ENCODE measurements around the gene SIPA1L2. TPM values are rescaled to one million over a fixed set of nuclear protein-coding genes. Genes with fewer than 3 reads are reported as not detected.

Gene SIPA1L2
- total RNA-seq, 4 donors from 2014 or later = 2.4 to 25.1 (median 7.0) TPM

- TF ChIP-seq POLR2A (IDR thresholded peaks at IDR 0.05) = no peak
- TF ChIP-seq, protein P1, sequence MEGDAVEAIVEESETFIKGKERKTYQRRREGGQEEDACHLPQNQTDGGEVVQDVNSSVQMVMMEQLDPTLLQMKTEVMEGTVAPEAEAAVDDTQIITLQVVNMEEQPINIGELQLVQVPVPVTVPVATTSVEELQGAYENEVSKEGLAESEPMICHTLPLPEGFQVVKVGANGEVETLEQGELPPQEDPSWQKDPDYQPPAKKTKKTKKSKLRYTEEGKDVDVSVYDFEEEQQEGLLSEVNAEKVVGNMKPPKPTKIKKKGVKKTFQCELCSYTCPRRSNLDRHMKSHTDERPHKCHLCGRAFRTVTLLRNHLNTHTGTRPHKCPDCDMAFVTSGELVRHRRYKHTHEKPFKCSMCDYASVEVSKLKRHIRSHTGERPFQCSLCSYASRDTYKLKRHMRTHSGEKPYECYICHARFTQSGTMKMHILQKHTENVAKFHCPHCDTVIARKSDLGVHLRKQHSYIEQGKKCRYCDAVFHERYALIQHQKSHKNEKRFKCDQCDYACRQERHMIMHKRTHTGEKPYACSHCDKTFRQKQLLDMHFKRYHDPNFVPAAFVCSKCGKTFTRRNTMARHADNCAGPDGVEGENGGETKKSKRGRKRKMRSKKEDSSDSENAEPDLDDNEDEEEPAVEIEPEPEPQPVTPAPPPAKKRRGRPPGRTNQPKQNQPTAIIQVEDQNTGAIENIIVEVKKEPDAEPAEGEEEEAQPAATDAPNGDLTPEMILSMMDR (IDR thresholded peaks at IDR 0.05) = no peak
- intact Hi-C loops (cut with DNase I; ENCODE audit: low total_unique reads) = no loop called here
- Histone ChIP-seq H3K4me1 (no peaks in the 10 kb centered on the region), H3K36me3 (no peaks in the 10 kb centered on the region), H3K9me3 (no peaks in the 10 kb centered on the region), H3K27me3 (no peaks in the 10 kb centered on the region), H3K27ac (no peak overlapping the region), H3K4me3 (no peak overlapping the region)
- no peak for DNase-seq
These were observed 7.0 kb downstream of the SIPA1L2 start for GRCh38 chr1:232622981-232623380.

- no peak overlapping the region for H3K27ac ChIP-seq
- no peaks in the 10 kb centered on the region for H3K36me3 ChIP-seq
- intact Hi-C loops (cut with DNase I; ENCODE audit: low total_unique reads) = no loop called here
- no peak for DNase-seq
- no peaks in the 10 kb centered on the region for H3K9me3 ChIP-seq
- TF ChIP-seq, protein P1 (IDR thresholded peaks at IDR 0.05) = no peak
- no peak for TF ChIP-seq POLR2A (IDR thresholded peaks at IDR 0.05)
- H3K27me3 ChIP-seq = no peaks in the 10 kb centered on the region
- H3K4me1 ChIP-seq = no peaks in the 10 kb centered on the region
- H3K4me3 ChIP-seq = no peak overlapping the region
These were observed 7.6 kb downstream of the SIPA1L2 start for GRCh38 chr1:232622378-232622777.

DNA sequence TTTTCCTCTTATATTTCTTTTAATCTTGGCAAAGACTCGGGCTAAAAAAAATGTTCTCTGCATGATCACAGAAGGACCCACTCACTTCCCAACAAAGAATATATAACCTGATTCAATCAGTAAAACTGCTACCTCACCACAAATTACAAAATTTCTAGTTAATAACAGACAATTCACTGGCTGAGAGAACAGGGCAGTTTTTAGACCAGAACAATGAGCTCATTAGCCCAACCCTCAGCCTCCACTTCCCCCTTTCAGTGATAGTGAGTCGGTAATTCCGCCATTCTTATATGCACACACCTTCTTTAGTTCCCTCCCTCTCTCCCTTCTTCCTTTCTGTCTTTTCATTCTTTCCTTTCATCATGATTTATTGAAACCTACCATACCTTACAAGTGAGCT is 8.9 kb downstream of the SIPA1L2 start:
- H3K36me3 ChIP-seq = no peaks in the 10 kb centered on the region
- no peaks in the 10 kb centered on the region for H3K9me3 ChIP-seq
- DNase-seq = no peak
- peak overlapping the region in 1 of 2 donors; percentile 76 for H3K27ac ChIP-seq
- H3K4me1 ChIP-seq = no peaks in the 10 kb centered on the region
- H3K27me3 ChIP-seq = no peaks in the 10 kb centered on the region
- TF ChIP-seq POLR2A (IDR thresholded peaks at IDR 0.05) = no peak
- TF ChIP-seq, protein P1 (IDR thresholded peaks at IDR 0.05) = no peak
- H3K4me3 ChIP-seq = no peak overlapping the region
- intact Hi-C loops (cut with DNase I; ENCODE audit: low total_unique reads) = no loop called here

- TF ChIP-seq, protein P1 (IDR thresholded peaks at IDR 0.05) = no peak
- peak in 1 of 2 donors; percentile 20 for TF ChIP-seq POLR2A (IDR thresholded peaks at IDR 0.05)
- Histone ChIP-seq H3K27ac (peak overlapping the region; percentile 38 to 76), H3K36me3 (no peaks in the 10 kb centered on the region), H3K27me3 (no peaks in the 10 kb centered on the region), H3K9me3 (no peaks in the 10 kb centered on the region), H3K4me1 (no peaks in the 10 kb centered on the region), H3K4me3 (no peak overlapping the region)
- intact Hi-C loops (cut with DNase I; ENCODE audit: low total_unique reads) = no loop called here
- DNase-seq = peak; percentile 34 to 60
These were observed 9.5 kb downstream of the SIPA1L2 start for GRCh38 chr1:232620356-232620969.

DNA sequence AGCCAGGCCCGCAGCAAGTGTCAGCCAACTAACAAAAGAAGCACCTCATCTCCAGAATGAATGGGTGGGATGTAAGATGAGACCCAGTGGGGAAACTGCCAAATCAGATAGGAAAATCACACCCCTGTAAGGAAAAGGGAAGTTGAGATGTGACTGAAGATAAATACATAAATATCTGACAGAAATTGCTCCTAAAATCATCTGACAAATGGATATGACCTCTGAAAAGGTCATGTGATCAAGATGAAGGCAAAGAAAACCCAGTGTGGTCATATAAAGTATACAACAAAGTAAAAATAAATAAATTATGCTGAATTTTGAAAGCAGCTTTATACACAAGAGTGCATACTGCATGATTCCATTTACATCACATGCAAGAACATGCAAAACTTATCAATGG is 12.7 kb downstream of the SIPA1L2 start:
- H3K27ac ChIP-seq = no peak overlapping the region
- no peak for DNase-seq
- no peak for TF ChIP-seq POLR2A (IDR thresholded peaks at IDR 0.05)
- TF ChIP-seq, protein P1 (IDR thresholded peaks at IDR 0.05) = no peak
- H3K4me3 ChIP-seq = no peak overlapping the region
- no peaks in the 10 kb centered on the region for H3K27me3 ChIP-seq
- no peaks in the 10 kb centered on the region for H3K36me3 ChIP-seq
- H3K4me1 ChIP-seq = no peaks in the 10 kb centered on the region
- intact Hi-C loops (cut with DNase I; ENCODE audit: low total_unique reads) = no loop called here
- no peaks in the 10 kb centered on the region for H3K9me3 ChIP-seq

All from uterus (tissue), 4 donors.